Testis (tissue), 2 donors: ENCODE results near the gene B3GLCT.

Experiments
- POLR2A ChIP-seq: fragments of 450-650 bp; IDR thresholded peaks from one replicate; pipeline ENCODE4 v1.6.1; 2017; ENCODE audit warnings: antibody characterized with exemption, mild to moderate bottlenecking, moderate library complexity
- TF ChIP-seq, protein P1 (sequence below), 3 experiments: fragments of 450-650 bp in 2 of 3; fragments of 200-600 bp in 1 of 3; sonication (generic) in 1 of 3; IDR thresholded peaks; one replicate each; pipeline ENCODE4 v1.5.1; 2016 to 2019; ENCODE audit warnings: antibody characterized with exemption in 3 of 3, mild to moderate bottlenecking in 2 of 3, moderate library complexity in 1 of 3

DNA sequence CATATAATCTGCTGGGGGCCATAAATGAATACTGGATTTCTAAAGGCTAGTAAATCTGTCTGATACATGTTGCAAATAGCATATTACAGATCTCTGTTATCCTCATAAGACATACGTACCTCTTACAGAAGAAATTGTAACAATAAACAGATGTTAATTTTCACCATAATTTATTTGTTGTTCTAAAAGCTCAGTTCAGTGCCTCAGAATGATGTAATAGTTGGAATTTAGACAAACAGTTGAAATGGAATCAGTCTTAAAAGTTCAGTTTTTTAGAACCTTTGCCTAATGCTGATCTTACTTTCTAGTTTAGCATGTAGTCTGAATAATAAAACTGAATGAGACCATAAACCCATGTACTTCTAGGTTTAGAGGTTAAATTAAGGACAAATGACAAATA lies 43.1 kb downstream of the B3GLCT start:
- TF ChIP-seq POLR2A = no peak
- TF ChIP-seq, protein P1, sequence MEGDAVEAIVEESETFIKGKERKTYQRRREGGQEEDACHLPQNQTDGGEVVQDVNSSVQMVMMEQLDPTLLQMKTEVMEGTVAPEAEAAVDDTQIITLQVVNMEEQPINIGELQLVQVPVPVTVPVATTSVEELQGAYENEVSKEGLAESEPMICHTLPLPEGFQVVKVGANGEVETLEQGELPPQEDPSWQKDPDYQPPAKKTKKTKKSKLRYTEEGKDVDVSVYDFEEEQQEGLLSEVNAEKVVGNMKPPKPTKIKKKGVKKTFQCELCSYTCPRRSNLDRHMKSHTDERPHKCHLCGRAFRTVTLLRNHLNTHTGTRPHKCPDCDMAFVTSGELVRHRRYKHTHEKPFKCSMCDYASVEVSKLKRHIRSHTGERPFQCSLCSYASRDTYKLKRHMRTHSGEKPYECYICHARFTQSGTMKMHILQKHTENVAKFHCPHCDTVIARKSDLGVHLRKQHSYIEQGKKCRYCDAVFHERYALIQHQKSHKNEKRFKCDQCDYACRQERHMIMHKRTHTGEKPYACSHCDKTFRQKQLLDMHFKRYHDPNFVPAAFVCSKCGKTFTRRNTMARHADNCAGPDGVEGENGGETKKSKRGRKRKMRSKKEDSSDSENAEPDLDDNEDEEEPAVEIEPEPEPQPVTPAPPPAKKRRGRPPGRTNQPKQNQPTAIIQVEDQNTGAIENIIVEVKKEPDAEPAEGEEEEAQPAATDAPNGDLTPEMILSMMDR (IDR thresholded peaks at IDR 0.05) = no peak
